C4-2B (cell line): ENCODE measurements around the gene ZNF722.
"Not testable (repeated sequence)": the region's sequence is repeated elsewhere in the genome, so short reads cannot be mapped to it uniquely, and the experiment has no call there.

Source experiments
- CTCF ChIP-seq: fragments of 450-650 bp; conservative IDR thresholded peaks from 2 replicates; pipeline ENCODE4 v1.5.1; 2017; ENCODE audit warnings: mild to moderate bottlenecking
- ZFX ChIP-seq: fragments of 450-650 bp; IDR thresholded peaks from 2 replicates; pipeline ENCODE4 v1.6.1; 2017

GRCh38 chr7:64015496-64015895 is 16.8 kb downstream of the ZNF722 start:
- TF ChIP-seq CTCF, ZFX: not testable (repeated sequence)
